Measurements from ENCODE around the gene GNG4.

The GNG4 gene

GRCh38 chr1:235516862-235517446, 132.6 kb downstream of the GNG4 start:
- no peak for DNase-seq

- no peak for DNase-seq
Observed at GRCh38 chr1:235515844-235516512, 133.6 kb downstream of the GNG4 start.

- no peak for DNase-seq
Observed at GRCh38 chr1:235513495-235514366, 135.9 kb downstream of the GNG4 start.

DNA sequence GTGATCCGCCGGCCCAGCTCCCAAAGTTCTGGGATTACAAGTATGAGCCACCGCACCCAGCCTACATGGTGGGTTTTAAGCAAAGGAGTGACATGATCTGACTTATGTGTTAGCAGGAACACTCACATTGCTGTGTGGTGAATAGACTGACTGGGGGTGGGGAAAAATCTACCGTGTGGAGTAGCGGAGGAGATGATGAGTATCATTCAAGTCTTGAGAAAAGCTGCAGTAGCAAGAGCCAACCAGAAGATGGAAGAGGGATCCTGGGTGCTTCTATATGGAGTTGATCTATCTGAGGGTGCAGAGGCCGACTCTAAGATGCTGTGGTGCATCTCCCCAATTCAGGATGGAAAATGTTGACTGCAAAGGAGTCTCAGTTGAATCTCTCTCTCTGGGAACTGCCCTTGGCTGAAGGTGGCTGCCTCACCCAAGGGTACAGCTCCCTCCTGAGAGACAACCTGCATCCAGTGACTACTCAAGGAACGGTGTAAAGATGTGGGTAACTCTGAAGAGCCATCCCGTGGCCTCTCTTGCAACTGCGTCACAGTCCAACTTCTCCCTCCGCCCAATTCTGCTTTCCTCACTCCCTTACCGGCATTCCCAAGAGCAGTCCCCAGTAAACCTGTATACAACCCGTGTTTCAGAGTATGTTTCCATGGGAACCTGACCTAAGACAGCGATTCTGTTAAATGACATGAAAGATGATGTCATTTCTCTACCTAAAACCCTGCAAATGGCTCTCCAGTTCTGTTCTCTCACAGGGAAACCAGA, 137.9 kb downstream of the GNG4 start:
- DNase-seq = no peak

- no peak for DNase-seq
Observed at GRCh38 chr1:235510823-235511222, 138.8 kb downstream of the GNG4 start.

DNA sequence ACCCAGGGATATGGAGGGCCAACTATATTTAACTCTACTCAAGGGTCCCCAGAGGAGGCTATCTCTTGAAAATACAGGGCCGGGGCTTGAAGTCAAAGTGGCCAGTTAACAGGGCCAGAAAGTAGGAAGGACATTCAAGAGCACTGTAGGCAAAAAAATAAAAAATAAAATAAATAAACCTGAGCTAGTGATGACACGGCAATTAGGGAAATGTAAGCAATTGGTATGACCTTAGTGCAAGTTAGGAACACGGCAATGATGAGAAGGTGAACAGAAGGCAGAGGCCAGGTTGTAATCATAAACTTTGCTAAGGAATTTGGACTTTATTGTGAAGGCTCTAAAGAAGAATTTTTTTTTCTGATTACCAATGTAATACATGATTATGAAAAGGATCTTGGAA, 142.0 kb downstream of the GNG4 start:
- DNase-seq = no peak

DNA sequence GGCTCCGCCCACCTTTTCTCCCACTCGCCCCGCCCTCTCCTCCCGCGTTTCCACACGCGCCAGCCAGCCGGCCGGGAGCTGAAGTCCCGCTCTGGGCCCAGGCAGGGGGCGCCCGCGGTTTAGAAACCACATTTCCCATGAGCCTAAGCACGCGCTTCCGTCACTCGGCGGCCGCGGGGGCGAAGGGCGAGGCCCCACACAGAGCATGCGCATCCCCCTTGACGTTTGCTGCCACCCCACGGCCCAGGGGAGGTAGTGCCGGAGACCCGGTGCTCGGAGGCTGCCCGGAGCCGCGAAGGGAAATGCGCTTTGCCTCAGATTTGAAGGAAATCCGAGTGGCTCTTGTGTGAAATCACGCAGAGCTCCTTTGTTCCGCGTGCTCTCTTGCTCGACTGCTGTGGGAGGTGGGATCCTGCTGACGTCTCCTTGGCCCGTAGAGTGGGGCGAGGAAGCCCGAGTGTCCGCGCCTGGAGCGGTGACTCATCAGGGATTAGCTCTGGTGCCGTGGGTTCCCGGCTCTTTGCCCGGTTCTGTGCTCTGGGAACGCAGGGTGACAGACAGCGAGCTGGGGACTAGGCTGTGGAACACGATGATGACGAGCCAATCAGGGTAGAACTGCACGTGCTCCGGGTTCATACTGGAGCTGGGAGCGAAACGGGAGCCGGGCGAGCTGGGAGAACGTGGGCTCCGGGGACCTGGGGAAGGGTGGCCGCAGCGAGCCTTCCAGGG, 144.9 kb downstream of the GNG4 start:
- DNase-seq = peak; percentile 77

DNA sequence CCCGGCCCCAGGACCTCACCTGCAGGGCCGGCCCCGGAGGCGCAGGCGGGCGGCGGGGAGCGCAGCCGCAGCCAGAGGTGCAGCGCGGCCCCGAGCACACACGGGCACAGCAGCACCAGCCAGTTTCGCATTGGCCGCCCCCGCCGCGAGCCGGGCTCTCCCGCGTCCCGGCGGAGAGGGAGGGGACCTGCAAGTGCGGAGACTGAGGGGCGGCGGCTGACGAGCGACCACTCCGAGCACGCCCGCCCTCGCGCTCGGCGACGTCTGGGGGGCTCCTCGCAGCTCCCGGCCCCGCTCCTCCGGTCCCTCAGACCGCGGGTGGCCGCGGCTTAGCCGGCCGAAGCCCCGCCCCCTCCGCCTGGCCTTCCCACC, 145.5 kb downstream of the GNG4 start, which contains the start of gene B3GALNT2:
TSS of gene B3GALNT2 (minus strand) at position 331 of the 372 bp plus-strand sequence. CDS start at position 131, 200 bp downstream.
- peak; percentile 75 for DNase-seq

DNA sequence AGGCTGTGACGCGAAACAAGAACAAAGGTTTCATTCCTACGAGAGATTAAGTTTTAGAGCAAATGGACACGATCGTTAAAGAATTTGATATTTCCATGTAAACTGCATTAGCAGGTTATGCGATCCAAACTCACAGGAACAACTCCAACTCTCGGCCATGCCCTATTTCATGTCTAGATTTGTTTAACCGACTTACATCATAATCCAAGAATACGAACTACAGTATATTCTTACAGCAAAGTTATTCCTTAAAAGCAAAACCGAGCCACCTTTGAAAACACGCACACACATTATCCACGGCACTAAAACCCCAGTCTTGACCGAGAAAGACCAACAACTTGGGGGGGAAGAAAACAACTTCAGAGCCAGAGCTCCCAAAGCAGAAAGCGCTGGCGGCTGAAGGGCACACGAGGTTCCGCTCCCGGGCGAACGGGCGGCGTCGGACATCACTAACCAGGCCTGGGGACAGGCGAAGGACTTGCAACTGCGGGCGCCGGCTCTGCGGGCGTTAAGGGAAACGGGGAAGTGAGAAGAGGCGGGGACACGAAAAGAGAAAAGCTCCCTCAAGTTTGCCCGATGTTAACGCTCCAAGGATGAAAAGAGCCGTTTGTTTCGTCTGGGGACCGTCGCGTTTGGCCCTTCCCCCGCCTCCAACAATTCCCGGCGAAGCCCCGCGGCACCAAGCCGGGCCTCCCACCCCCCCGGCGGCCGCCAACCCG, 146.0 kb downstream of the GNG4 start:
- no peak for DNase-seq

- no peak for DNase-seq
Observed at GRCh38 chr1:235502601-235503402, 146.8 kb downstream of the GNG4 start.

GRCh38 chr1:235500971-235501540, 148.5 kb downstream of the GNG4 start:
- DNase-seq = no peak
